Thoracic aorta (tissue), 2 donors: ENCODE results near the gene GNB3. TPM values are rescaled to one million over a fixed set of nuclear protein-coding genes. Genes with fewer than 3 reads are reported as not detected.
"Not testable (repeated sequence)": the region's sequence is repeated elsewhere in the genome, so short reads cannot be mapped to it uniquely, and the experiment has no call there.

Experiments
- ATAC-seq: fragments of 150-250 bp; one replicate; pipeline ENCODE4 v1.8.0; 2017; ENCODE audit warnings: low read depth; ENCODE audit not compliant: insufficient number of reproducible peaks, low FRiP score
- DNase-seq: peaks from one replicate; pipeline ENCODE4 v3.0.0-alpha.2; 2020; ENCODE audit warnings: low spot score
- H3K27ac ChIP-seq, 2 donors: fragments of 200-600 bp; sonication (generic); 1 replicate in 1 of 2; 2 replicates in 1 of 2; pipeline ENCODE4 v1.5.1; 2016; ENCODE audit warnings: mild to moderate bottlenecking in 2 of 2, moderate library complexity in 2 of 2
- H3K27me3 ChIP-seq: fragments of 200-600 bp; sonication (generic); replicated peaks from 2 replicates; pipeline ENCODE4 v1.6.0; 2016; ENCODE audit warnings: mild to moderate bottlenecking; ENCODE audit not compliant: insufficient read depth
- H3K36me3 ChIP-seq: fragments of 200-600 bp; sonication (generic); one replicate; pipeline ENCODE4 v1.5.1; 2016
- H3K4me1 ChIP-seq, 2 donors: fragments of 200-600 bp; sonication (generic); 1 replicate in 1 of 2; 2 replicates in 1 of 2; pipeline versions ENCODE4 v1.5.1 to v1.6.0; 2016; ENCODE audit warnings: low read depth in 2 of 2, mild to moderate bottlenecking in 1 of 2; ENCODE audit not compliant: control insufficient read depth in 1 of 2
- H3K4me3 ChIP-seq: fragments of 200-600 bp; sonication (generic); 2 replicates; pipeline ENCODE4 v1.5.1; 2016; ENCODE audit warnings: mild to moderate bottlenecking
- H3K9me3 ChIP-seq: fragments of 200-600 bp; sonication (generic); 2 replicates; pipeline ENCODE4 v1.5.1; 2016
- total RNA-seq, 2 donors: library from RNA; depleted of rRNA; stranded (reverse); fragments of >200 nt; gene quantifications; one replicate each; pipeline versions ENCODE4 v1.1.0 to v1.2.3, GENCODE V29; 2016
- TF ChIP-seq, protein P1 (sequence below): fragments of 200-600 bp; sonication (generic); IDR thresholded peaks from one replicate; pipeline ENCODE4 v1.5.1; 2019; ENCODE audit warnings: antibody characterized with exemption

GNB3 gene
- total RNA-seq, 2 donors from 2014 or later, result 9.3 to 16.6 TPM

- DNase-seq, result no peak
- TF ChIP-seq, protein P1, sequence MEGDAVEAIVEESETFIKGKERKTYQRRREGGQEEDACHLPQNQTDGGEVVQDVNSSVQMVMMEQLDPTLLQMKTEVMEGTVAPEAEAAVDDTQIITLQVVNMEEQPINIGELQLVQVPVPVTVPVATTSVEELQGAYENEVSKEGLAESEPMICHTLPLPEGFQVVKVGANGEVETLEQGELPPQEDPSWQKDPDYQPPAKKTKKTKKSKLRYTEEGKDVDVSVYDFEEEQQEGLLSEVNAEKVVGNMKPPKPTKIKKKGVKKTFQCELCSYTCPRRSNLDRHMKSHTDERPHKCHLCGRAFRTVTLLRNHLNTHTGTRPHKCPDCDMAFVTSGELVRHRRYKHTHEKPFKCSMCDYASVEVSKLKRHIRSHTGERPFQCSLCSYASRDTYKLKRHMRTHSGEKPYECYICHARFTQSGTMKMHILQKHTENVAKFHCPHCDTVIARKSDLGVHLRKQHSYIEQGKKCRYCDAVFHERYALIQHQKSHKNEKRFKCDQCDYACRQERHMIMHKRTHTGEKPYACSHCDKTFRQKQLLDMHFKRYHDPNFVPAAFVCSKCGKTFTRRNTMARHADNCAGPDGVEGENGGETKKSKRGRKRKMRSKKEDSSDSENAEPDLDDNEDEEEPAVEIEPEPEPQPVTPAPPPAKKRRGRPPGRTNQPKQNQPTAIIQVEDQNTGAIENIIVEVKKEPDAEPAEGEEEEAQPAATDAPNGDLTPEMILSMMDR, result no peak
- Histone ChIP-seq H3K27me3 (no peaks in the 10 kb centered on the region), H3K4me1 (no peaks in the 10 kb centered on the region), H3K9me3 (no peaks in the 10 kb centered on the region), H3K27ac (no peak overlapping the region), H3K4me3 (no peak overlapping the region), H3K36me3 (peaks cover 90% of the 10 kb centered on the region)
- ATAC-seq, result no peak
These were observed 19.4 kb downstream of the GNB3 start for GRCh38 chr12:6860116-6860515.

DNA sequence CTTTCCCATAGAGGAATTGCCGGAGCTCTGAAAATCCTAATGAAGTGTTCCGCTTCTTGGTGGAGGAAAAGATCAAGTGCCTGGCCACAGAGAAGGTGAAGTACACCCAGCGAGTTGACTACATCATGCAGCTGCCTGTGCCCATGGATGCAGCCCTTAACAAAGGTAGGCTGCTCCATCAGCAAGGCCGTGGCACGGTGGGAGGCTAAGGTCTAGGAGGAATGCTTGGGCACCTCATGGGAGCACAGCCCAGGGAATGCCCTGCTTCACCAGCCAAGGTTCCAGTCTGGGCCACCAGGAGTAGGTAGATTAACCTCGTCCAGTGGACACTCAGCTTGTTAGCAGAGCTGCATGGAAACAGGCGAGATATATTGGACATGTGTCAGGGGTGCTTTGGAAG, 20.2 kb downstream of the GNB3 start:
- no peak for ATAC-seq
- H3K36me3 ChIP-seq, result peaks cover 84% of the 10 kb centered on the region
- no peaks in the 10 kb centered on the region for H3K4me1 ChIP-seq
- TF ChIP-seq, protein P1, result no peak
- no peaks in the 10 kb centered on the region for H3K9me3 ChIP-seq
- H3K27ac ChIP-seq, result no peak overlapping the region
- H3K4me3 ChIP-seq, result no peak overlapping the region
- no peak for DNase-seq
- H3K27me3 ChIP-seq, result no peaks in the 10 kb centered on the region

DNA sequence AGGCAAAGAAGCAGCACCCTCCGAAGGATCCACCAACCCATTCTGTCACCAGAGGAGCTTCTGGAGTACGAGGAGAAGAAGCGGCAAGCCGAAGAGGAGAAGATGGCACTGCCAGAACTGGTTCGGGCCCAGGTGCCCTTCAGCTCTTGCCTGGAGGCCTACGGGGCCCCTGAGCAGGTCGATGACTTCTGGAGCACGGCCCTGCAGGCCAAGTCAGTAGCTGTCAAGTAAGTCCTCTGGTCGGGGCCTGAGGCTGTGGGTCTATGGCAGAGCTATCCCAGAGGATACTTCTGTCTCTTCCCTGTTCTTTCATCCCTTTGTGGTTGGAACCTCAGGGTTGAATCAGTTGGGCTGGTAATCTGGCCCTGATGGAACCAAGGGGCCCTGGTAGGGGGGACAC, 20.7 kb downstream of the GNB3 start:
- no peak overlapping the region for H3K27ac ChIP-seq
- no peaks in the 10 kb centered on the region for H3K27me3 ChIP-seq
- ATAC-seq (no peak), DNase-seq (no peak)
- H3K9me3 ChIP-seq, result no peaks in the 10 kb centered on the region
- TF ChIP-seq, protein P1, result no peak
- H3K4me1 ChIP-seq, result peaks cover 0 to under 1% of the 10 kb centered on the region in 2 donors
- H3K36me3 ChIP-seq, result peaks cover 80% of the 10 kb centered on the region
- H3K4me3 ChIP-seq, result no peak overlapping the region

DNA sequence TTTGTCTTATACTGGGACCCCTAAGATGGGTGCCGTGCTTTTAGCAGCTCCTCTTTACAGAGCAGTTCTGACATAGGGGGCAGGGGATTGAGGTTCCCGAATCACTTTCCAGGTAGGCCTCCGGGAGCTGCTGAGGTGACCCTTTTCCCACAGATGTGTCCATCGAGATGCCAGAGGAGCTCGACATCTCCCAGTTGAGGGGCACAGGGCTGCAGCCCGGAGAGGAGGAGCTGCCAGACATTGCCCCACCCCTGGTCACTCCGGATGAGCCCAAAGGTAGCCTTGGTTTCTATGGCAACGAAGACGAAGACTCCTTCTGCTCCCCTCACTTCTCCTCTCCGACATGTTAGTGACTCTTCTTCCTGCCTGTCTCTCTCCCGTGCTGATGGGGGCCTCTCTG, 22.3 kb downstream of the GNB3 start:
- Histone ChIP-seq H3K36me3 (peaks cover 63% of the 10 kb centered on the region), H3K9me3 (no peaks in the 10 kb centered on the region), H3K27ac (no peak overlapping the region), H3K4me1 (peaks cover 0 to 6% of the 10 kb centered on the region in 2 donors), H3K27me3 (no peaks in the 10 kb centered on the region), H3K4me3 (no peak overlapping the region)
- DNase-seq (no peak), ATAC-seq (no peak)
- TF ChIP-seq, protein P1, result no peak

DNA sequence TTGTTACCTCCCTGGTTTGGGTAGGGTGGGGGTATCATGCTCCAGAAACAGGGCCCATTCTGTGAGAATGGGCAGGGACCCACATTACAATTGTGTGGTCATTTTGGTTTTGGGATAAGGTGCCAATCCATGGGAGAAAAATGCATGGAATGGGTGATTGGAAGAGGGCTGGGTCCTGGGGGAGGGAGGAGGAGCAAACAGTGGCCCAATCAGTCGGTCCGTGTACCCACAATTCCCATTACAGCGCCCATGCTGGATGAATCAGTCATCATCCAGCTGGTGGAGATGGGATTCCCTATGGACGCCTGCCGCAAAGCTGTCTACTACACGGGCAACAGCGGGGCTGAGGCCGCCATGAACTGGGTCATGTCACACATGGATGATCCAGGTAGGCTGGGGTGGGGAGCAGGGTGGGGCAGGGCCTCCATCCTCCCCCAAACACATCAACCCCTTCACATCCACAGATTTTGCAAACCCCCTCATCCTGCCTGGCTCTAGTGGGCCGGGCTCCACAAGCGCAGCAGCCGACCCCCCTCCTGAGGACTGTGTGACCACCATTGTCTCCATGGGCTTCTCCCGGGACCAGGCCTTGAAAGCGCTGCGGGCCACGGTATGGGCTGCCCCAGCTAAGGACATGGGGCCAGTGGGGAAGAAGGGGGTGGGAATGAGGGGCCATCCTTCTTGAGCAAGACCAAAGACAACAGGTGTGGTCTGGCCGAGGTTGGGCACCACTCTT, 23.0 kb downstream of the GNB3 start:
- Histone ChIP-seq H3K27me3 (no peaks in the 10 kb centered on the region), H3K36me3 (peaks cover 56% of the 10 kb centered on the region), H3K9me3 (no peaks in the 10 kb centered on the region), H3K4me1 (peaks cover 6 to 12% of the 10 kb centered on the region in 2 donors), H3K27ac (no peak overlapping the region), H3K4me3 (no peak overlapping the region)
- ATAC-seq (no peak), DNase-seq (no peak)
- TF ChIP-seq, protein P1, result no peak

DNA sequence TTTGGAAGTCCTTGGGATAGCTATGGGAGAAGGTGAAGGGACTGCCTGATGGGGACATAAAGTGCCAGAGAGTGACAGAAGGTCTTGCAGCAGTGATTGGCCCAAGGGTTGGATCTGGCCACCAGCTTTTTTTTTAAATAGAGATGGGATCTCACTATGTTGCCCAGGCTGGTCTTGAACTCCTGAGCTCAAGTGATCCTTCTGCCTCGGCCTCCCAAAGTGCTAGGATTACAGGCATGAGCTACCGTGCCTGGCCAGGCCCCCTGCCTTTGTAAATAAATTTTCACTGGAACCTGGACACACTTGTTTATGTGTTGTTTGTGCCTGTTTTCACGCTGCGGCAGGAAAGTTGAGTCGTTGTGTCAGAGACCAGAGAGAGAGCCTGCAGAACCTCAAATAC, 24.6 kb downstream of the GNB3 start:
- ATAC-seq, DNase-seq, H3K27ac ChIP-seq, H3K9me3 ChIP-seq, H3K27me3 ChIP-seq, H3K4me3 ChIP-seq: not testable (repeated sequence)
- Histone ChIP-seq H3K4me1 (peaks cover 15 to 27% of the 10 kb centered on the region in 2 donors), H3K36me3 (peaks cover 49% of the 10 kb centered on the region)
